Measurements from ENCODE around the gene RB1.

Gene RB1

DNA sequence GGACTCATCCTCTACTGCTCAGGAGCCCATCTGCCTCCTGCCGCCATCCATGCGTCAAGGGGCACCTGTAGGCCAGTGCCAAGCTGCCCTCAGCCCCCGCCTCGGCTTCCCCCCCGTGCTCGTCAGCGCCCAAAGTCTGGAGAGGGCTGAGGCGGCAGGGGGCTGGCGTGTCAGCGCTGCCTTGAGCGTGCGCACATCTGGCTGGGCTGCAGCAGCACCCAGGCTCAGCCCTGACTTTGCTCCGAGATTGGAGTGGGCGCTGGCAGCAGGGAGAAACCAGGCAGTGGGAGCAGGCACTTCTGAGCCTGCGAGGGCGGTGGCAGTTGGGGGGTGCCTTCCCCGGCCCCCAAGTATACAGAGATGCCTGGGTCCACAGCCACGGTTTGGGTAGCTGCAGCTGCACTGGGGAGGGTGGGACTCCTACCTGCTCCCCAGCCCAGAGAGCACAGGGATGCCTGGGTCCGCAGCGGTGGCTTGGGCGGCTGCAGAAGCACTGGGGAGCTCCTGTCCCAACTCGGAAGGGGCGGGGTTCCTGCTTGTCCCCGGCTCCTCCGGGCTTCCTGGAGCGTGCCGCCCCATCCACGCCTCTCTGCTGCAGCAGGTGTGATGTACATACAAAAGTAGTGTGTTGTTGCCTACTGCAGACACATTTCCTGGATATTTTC is 154.2 kb downstream of the RB1 start:
- no peak for DNase-seq

DNA sequence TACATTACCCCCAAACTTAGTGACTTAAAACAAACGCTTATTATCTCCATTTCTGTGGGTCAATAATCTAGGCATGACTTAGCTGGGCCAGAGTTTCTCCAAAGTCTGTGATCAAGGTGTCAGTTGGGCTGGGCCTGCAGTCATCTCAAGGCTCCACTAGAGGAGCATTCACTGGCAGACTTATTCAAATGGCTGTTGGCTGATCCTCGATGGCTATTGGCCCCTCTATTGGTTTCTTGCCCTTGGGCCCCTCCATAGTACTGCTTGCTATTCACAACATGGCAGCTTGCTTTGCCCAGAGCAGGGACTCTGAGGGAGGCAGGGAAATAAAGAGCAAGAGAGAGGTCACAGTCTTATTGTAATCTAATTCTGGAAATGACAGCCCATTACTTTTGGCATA is 171.7 kb downstream of the RB1 start:
- DNase-seq, result no peak

DNA sequence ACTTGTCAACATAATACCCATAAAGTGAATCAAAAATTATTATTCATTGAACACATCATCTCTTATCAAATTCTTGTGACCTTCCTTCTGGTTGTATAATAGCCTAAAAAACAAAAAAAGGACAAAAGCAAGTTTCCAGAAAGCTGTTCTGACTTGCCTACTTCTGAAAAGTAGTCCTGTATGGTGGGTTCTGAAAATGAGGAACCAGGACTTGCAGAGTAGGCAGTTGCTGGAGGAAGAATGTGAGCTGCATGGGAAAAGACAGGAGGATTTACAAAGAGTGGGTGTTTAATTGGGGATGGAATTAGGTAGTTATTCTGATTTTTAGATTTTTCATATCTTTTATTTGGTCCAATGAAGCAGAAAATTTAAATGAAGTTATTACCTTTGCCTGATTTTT is 172.7 kb downstream of the RB1 start:
- DNase-seq, result no peak

DNA sequence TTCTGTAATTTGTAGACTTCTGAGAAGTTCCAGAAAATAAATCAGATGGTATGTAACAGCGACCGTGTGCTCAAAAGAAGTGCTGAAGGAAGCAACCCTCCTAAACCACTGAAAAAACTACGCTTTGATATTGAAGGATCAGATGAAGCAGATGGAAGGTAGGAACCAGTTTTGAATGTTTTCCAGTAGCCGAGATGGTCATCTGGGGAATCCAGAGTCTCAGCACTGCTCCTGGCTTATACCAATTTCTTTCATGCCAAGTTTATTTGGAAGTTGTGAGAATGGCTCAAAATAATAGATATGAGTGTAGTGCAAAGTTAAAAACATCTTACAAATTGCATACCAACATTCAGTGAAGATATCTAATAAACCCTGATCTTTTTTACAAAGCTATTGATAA is 173.1 kb downstream of the RB1 start:
- DNase-seq, result no peak

DNA sequence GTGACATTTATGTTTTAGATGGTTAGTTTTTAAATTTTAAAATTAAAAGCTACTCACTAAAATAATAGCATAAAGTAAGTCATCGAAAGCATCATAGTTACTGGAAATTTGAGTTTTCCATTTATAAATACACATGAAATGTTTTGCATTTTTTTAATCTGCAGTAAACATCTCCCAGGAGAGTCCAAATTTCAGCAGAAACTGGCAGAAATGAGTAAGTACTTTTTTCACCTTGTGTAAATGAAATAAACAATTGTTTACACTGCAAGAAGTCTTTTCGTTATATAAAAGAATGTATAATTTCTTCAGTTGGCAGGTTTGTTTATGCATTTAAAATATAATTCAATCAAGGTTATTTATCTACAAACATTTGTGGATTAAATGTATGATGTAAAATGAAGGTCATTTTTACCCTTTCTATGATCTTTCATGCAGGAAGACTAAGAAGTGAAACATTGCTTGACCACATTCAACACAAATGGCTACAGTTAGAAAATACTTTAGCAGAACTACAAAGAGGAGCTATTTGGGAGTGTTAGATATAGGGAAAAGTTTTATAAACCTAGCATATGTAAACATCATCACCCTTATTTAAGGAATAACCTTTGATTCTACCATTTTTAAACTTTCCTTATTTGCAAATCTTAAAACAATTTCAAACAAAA is 173.8 kb downstream of the RB1 start:
- DNase-seq, result no peak

DNA sequence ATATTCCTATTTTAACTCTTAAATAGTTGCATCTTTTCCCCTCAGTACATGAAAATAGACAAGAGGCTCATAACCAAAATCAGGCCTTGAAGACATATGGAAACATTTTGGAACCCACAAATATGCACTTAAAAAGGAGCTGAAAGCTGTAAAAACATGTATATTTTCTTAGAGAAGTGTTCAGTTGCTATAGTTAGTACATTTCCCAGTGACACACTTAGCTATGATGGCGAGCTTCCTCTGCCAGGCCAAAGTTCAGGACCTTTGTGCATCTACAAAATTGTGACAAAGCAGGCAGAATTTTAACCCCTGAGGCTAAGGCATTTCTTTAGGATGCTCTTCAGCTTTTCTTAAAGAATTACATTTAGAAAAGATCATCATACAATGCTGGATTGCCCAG is 174.8 kb downstream of the RB1 start:
- no peak for DNase-seq

DNA sequence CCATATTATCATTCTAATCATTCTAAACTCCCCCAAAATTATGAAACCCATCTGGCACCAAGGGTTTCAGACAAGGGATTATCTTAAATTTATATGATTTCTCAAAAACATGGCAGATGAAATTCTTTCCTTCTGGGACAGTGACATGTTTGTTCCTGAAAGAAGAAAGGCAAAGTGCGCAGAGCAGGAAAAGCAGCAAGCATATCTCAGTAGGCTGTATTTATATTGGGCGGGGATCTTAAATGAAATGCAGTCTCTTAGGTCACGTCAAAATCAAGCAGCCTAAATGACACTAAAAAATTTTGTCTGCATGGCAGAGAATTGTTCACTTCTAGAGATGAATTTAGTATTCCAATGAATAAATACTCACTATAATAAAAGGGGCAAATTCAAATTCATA is 180.0 kb downstream of the RB1 start:
- no peak for DNase-seq

DNA sequence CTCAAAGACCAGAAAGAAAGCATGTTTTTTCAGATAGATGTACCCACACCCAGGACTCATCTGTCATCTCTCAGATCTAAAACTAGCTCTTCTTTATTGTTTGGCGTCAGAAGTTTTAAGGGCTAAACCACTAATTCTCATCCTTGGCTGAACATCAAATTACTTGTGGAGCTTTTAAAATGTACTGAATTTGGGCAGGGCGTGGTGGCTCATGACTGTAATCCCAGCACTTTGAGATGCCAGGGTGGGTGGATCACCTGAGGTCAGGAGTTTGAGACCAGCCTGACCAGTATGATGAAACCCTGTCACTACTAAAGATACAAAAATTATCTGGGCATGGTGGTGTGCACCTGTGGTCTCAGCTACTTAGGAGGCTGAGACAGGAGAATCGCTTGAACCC is 181.9 kb downstream of the RB1 start:
- no peak for DNase-seq

DNA sequence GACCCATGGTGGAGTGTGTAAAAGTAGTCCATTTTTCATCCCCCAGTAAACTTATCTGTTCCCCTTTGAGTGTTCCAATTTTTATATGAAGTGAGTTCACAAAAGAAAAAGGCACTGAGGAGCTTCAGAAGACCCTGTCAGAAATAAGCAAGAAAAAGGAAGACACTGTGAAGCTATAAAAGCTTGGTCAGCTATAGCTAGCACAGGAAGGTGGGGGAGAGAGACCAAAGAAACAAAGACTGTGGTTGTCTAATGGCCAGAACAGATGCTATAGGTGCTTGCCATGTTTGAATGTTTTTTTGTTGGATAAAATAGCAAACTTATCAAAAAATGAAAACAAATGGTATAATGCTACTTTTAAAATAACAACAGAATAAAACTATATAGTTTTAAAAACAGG is 182.8 kb downstream of the RB1 start:
- no peak for DNase-seq

DNA sequence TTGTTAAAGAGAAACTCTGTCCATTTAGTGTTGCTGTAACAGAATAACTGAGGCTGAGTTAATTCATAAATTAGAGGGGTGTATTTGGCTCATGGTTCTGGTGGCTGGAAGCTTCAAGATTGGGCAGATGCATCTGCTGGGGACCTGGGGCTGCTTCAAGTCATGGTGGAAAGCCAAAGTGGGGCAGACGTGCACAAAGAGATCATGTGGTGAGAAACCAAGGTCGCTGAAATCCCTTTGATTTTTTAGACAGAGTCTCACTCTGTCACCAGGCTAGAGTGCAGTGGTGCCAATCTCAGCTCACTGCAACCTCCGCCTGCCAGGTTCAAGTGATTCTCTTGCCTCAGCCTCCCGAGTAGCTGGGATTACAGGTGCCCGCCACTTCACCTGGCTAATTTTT is 183.3 kb downstream of the RB1 start:
- DNase-seq, result no peak

DNA sequence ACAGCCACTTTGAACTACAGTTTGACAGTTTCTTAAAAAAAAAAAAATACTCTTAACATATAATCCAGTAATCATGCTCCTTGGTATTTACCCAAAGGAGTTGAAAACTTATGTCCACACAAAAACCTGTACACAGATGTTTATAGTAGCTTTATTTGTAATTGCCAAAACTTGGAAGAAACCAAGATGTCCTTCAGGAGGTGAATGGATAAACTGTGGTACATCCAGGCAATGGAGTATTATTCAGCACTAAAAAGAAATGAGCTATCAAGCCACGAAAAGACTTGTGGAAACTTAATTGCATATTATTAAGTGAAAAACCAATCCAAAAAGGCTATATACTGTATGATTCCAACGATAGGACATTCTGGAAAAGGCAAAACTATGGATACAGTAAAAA is 184.4 kb downstream of the RB1 start:
- DNase-seq, result no peak

DNA sequence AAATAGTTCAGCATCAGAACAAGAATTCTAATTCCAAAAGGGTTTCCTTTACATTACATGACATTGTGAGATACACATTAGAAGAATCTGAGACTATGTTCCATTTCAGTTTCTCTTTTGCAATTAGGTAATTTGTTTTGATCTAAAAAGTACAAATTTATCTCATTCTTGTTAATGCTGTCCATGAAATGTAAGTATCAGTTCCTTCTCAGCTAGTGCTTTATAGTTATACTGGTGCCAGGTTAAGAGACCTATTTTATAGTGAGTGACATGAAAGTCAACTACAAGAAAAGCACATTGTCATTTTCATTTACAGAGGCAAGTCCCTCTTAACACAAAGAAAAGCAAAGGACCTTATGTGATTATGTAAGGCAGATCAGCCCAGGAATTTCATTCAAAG is 185.4 kb downstream of the RB1 start:
- DNase-seq, result no peak

DNA sequence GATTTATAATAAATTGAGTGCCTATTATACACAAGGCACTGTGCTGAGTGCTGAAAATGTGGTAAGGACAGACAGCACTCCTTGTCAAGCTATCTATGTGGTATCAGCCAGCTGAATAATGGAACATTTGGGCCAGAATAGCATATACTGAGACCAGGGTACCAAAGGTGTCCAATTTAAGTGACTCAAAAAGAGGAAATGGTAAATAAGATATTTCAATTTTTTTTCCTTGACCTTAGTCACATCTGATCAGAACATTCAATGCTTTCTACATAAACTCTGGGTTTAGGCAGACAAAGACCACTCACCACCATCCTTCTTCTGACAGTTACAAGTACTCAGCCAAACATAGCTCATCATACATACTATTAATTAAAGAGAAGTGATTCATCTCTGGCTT is 186.1 kb downstream of the RB1 start:
- DNase-seq, result no peak

DNA sequence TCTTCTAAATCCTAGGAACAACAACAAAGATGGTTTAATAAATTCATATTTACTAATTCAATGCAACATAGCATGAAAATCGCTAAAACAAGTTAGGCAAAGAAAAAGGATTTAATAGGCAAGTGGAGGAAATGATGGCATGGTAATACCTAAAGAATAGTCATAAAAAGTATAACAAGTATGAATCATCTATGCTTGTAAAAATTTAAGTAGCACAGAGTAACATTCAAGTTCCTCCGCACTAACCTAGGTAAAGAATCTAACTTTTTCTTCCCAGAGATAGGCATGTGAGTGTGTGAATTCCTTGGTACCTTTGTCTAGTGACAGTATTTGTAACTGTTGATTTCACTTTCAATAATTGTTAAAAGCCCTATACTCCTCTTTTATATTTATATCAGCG is 186.7 kb downstream of the RB1 start:
- no peak for DNase-seq

DNA sequence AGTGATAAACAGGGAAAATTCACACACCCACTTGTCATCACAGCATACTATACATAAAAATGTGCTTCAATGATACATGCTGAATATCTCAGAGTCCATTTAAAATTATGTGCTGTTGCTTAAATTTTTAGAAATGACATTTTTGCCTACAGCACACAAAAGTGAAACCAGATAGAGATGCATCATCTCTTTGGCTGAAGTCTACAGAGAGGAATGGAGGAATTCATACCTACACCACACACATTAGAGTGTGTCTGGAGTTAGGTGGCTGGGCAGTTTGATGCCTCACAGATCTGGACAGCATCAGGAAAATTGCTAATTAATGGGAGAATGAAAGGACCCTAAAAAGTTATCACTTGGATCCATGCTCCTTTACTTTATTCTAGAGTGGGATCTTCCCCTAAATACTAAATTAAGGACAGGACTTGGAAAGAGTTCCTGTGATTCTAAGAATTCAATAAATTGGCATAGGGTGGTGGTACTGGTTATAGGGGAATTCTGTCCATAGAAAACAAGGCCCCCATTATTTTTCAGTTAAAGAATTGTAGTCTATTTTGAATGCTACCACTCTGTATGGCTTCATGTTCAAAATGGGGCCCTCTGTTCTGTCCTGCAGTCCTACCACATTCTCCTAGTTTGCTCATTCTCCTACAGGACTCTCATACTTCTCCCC is 188.0 kb downstream of the RB1 start:
- DNase-seq, result peak in 1 of 2 donors; percentile 35

DNA sequence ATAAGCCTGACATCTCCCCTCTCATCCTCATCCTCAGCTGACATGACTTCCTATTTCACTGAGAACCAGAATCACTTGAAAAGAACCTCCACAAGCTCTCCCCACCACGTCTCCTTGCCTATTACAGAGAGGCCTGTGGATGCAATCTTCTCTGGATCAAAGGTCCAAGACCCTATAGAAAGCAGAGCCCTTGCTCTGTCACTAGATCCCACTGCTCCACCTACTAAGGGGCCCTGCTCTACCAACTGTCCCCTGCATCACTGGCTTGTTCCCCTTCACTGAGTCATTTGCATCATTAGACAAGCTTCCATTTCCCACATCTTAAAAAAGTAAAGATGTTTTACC is 188.5 kb downstream of the RB1 start:
- DNase-seq, result no peak

DNA sequence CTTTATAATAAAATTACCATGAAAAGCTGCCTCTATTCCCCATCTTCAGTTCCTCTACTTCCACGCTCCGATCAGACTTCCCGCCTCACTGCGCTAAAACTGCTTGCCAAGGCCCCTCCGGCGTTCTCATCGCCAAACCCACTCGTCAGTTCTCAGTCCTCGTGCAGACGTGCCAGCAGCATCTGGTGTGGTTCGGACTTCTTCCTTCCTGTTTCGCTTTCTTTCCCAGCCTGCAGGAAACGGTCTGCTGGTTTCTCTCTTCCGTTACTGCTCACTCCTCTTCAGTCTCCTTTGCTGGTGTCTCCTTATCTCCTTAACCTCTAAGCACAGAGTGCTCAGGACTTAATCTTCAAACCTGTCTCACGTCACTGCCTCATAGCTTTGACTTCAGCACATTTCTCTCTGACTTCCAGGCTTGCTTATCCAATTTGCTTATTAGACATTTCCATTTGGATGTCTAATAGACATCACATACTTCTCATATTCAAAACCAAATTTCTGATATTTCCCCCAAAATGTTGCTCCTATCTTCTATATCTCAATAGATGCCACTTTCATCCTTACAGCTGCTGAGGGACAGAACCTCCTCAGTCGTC is 189.0 kb downstream of the RB1 start:
- DNase-seq, result peak; percentile 82 to 86

DNA sequence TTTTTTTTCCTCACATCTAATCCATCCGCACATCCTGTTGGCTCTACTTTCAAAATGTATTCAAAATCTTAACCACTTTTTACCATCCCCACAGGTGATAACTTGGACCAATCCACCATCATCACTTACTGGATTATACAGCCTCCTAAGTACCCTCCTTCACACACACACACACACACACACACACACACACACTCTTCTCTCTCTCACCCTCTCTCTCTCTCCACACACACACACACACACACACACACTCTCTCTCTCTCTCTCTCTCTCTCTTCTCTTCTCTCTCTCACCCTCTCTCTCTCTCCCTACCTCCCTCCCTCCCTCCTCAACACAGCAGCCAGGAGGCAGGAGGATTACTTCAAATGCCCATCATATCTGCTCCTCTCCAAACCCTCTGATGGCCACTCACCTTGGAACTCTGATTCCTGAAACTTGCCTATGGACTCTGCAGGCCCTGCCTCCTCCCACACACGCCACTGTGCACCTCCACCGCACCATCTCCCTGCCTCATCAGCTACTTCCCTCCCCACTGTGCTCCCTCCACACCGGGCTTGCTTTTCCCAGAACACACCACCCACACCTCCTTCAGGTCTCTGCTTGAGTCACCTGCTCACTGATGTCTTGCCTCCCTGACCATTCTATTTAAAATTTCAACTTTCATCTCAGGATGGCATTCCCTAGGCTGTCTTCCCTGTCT is 189.7 kb downstream of the RB1 start:
- peak; percentile 20 to 74 for DNase-seq

DNA sequence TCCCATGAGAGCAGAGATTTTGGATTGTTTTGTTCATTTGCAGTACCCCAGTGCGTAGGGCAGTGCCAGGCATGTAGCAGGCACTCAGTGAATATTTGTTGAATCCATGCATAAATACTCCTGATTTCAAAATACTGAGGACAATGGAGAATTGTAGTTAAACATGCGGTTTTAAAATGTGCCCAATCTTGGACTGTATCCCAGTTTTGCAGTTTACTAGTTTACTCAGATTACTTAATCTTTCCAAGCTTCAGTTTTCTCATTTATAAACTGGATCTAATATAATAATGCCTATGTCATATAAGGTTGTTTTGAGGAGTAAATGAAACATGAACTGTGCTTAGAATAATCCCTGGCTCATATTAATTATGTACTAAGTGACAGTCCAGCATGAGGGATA is 190.3 kb downstream of the RB1 start:
- no peak for DNase-seq

DNA sequence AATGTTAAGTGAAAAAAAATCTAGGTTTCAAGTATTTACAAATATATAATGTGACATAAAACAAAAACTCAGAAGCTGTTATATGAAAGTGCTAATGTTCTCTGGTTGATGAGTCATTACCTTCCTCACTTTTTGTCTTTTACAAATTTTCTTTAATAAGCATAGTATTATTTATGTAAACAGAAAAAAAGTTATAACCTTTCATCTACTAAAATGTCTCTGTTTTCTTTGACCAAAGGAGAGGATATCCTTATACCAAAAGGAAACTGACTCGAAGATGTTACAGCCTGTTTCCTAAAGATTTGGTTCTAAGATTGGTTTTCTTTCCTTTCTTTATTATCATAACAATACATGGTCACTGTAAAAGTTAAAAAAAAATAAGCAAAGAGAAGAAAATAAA is 191.3 kb downstream of the RB1 start:
- no peak for DNase-seq

DNA sequence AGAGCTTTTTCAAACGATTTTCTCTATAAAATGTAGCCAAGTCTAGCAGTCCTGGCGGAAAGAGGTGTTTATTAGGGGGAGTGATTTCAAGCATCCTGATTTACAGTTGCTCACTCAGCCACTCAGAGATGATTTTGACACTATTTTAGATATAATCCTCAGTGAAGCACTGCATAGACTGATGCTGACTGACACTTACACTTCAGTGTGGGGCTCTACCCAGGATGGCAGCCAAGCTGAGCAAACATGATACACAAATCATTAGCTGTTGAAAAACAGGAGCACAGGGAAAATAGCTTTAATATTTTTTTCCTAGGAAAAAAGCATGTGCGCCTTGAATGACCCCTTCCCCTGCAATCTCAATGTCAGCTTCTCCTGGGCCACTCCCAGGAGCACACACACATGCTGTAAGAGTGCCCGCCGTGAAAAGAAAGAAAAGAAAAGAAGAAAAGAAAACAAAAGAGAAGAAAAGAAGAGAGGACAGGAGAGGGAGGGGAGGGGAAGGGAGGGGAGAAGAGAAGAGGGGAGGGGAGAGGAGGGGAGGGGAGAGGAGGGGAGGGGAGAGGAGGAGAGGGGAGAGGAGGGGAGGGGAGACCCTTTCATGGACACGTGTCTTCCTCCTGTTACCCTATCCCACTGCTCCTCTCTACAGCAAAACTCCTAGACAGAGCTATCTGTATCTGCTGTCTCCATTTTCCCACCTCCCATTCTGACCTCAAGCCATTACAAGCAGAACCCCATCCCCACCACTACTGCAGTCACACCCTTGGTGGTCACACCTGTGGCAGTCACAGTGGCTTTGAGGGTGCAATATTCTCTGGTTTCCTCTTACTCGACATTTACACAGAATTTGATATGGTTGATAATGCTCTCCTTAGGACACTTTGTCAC is 193.0 kb downstream of the RB1 start:
- peak; percentile 50 to 66 for DNase-seq

DNA sequence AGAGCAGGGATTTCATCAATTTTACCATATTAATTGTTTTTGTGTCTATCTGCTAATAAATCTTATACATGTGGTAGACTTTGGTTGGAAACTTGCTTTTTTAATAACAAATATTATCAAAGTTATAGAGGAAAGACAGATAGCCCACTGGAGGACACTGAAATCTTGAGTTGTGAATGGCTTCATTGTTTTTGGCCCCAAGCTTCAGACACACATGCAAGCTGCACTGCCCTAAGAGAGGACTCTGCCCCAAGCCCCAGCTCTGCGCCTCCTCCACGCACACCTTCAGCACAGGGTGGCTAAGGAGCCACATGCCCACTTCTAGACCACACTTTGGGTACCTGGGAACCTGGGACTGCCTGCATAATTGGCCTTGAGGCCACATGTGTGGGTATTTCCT is 194.1 kb downstream of the RB1 start:
- DNase-seq, result no peak

All from CD4-positive, alpha-beta T cell treated with Interleukin-4 for 1 hour (primary cell).